HG02884 (cell line): ENCODE data around the gene TPD52L2.
"Not testable (repeated sequence)": the region's sequence is repeated elsewhere in the genome, so short reads cannot be mapped to it uniquely, and the experiment has no call there.

ENCODE experiments used
- ATAC-seq: cut with Tn5 transposase; IDR thresholded peaks from one replicate; pipeline ENCODE4 v1.9.1; 2021; ENCODE audit warnings: mild to moderate bottlenecking, moderate library complexity; ENCODE audit not compliant: unreplicated experiment

Gene TPD52L2

DNA sequence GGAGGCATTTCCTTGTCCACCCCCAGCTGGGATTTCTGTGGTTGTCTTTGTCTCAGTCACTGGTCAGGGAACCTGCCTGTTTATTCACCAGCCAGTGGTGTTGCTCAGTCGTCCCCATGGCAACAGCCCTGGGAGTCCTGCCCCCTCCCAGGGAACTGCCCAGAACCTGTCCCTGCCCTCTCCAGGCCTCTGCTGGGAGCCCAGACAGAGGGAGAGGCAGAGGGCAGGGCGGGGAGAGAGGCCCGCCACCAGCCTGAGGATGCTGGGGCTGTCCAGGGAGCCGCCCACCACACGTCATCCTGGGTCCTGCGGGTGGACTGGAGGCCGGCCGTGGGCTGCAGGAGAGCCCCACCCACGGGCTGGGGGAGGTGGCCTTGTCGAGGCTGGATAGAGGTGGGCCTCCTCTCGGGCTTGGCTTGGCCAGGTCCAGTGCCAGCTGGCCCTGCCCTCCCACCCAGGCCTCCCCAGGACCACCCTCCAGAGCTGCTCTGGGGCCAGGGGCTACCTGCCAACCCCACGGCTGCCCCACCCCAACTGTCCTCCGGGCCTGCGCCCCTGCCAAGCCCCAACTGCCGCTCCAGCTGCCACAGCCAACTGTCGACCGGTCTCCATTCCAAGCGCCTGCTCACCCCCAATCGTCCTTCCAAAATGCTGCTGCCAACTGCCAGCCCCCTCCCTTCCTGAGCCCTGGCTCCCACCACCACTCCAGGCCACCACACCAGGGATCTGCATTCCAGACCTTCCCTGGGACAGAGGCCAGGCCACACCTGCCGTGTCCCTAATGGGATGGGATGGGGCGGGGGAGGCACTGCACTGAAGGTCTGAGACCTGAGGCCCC lies 29.8 kb upstream of the TPD52L2 start:
- ATAC-seq: no peak

DNA sequence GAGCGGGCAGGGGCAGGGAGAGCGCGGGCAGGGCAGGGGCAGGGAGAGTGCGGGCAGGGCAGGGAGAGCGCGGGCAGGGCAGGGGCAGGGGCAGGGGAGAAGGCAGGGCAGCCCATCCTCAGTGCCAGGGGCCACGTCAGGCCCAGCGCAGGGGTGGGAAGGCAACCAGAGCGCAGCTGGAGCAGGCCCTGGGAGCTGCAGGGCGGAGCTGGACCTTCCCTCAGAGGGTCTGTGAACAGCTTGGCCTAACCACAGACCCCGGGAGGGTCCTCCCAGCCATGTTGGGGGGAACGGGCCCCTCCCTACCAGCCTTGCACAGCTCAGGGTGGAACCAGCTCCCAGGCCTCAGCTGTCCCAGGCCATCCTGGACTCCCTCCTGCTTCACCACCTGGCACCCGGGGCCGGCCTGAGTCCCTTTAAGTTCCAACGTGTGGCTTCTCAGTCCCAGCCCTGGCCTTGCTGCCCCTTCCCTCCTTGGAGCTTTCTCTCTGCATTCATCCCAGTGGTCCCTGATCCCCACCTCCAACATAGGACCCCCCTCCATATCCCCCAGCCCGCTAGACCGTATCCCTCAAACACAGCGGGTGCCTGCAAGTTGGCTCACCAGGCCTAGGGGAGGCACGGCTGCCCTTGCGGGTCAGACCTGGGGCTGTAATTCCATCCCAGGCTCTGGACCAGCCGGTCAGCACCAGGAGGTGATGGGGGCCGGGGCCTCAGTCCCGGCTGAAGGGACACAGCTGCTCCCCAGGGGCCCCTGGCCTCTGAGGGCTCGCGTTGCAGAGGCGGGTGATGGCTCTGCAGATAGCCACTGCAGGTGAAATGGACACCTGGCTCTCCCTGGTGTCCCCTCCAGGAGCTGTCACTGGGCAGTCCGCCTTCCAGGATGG lies 28.4 kb upstream of the TPD52L2 start:
- no peak for ATAC-seq

GRCh38 chr20:63837479-63837878 lies 27.6 kb upstream of the TPD52L2 start:
- no peak for ATAC-seq

GRCh38 chr20:63839620-63840019 lies 25.4 kb upstream of the TPD52L2 start:
- no peak for ATAC-seq

- no peak for ATAC-seq
Measured at GRCh38 chr20:63840405-63840828, 24.7 kb upstream of the TPD52L2 start.

GRCh38 chr20:63842258-63842657 lies 22.8 kb upstream of the TPD52L2 start:
- no peak for ATAC-seq

DNA sequence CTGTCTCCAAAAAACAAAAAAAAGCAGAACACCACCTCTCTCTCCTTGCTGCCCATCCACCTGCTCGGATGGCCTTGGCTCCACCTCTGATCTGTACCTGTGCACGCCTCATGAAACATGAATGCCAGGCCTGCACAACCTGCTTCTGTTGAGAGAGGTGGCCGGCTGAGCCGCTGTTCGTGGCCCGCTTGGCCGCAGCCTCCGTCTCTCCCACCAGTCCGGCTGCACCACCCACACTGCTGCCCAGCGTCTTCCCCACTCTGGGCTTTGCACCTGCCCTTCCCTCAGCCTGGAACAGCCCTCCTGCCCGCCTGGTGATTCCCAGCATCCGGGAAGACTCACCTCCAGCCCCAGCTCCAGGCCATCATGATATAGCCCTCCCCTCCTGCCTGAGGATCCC lies 21.8 kb upstream of the TPD52L2 start:
- no peak for ATAC-seq

DNA sequence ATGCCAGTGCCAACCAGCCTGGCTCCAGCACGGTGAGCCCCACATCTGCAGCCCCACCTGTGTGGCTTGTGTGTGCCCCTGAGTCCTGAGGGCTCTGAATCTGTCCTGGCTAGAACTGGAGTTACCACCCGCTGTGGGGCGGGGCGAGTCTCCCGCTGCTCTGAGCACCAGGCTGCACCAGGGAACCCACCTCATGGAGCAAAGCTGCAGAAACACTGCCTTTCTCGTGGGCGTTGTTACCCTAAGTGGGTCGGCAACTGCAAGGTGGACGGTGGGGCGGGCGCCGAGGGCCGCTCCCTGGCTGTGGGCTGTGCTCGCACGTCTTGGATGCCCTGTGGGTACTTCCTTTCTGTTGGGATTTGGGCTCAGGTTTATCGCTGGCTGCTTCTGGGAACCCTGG lies 21.3 kb upstream of the TPD52L2 start:
- ATAC-seq: no peak

DNA sequence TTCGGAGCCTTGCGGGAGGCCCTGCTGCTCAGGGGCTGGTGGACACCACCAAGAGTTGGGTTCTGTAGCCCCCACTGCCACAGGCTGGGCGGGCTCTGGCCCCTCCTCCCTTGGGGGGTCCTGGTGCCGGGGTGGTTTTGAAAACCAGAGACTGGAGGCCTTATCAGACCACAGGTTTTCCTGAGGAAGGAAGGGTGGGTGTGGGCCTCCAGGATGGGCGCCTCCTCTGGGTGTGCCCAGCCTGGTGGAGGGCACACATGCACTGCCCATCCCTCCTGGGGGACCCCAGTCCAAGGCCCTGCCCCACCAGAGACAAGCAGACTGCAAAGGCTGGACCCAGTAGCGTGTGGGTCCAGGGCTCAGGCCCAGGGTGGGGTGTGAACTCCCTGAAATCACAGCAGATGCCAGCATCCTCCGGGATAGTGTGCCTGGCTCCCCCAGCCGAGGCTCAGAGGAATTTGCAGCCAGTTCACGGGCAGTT lies 20.5 kb upstream of the TPD52L2 start:
- no peak for ATAC-seq

- no peak for ATAC-seq
Measured at GRCh38 chr20:63846128-63846771, 18.8 kb upstream of the TPD52L2 start.

DNA sequence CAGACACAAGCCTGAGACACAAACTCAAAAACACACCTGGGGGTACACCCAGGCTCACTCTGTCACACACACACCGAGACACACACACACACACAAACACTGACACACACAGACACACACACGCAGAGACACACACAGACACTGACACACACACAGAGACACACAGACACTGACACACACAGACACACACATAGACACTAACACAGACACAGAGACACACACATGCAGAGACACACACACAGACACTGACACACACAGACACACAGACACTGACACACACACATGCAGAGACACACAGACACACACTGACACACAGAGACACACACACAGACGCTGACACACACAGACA lies 18.2 kb upstream of the TPD52L2 start:
- no peak for ATAC-seq

DNA sequence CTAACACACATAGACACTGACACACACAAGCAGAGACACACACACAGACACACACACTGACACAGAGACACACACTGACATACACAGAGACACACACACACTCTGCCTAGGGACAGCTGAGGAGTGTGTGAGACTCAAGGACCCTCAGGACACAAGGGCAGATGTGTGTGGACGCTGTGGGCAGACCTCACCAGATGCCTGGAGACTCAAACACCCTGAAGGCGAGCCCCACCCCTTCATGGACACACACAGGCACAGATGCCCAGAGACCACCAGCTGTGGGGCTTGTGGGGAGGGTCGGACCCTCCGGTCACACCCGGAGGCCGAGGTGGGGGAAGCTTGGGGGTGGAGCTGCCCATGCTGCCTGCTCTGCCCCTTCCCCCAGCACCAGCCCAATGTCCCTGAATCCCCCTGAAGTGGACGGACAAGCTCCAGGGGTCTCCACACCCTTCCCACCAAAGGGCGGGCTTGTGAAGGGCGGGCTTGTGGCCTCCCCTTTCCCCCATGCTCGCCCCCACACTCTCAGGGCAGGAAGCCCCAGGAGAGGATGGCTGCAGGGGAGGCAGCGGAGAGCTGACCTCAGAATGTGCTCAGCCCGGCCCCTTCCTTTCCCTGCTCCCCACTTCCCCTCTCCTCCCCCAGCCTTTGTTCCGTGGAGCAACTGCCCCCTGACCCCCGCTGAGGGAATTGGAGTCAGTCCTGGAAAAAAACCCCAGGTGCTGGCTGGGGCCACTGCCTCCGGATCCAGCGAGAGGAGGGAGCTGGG lies 17.6 kb upstream of the TPD52L2 start:
- no peak for ATAC-seq

DNA sequence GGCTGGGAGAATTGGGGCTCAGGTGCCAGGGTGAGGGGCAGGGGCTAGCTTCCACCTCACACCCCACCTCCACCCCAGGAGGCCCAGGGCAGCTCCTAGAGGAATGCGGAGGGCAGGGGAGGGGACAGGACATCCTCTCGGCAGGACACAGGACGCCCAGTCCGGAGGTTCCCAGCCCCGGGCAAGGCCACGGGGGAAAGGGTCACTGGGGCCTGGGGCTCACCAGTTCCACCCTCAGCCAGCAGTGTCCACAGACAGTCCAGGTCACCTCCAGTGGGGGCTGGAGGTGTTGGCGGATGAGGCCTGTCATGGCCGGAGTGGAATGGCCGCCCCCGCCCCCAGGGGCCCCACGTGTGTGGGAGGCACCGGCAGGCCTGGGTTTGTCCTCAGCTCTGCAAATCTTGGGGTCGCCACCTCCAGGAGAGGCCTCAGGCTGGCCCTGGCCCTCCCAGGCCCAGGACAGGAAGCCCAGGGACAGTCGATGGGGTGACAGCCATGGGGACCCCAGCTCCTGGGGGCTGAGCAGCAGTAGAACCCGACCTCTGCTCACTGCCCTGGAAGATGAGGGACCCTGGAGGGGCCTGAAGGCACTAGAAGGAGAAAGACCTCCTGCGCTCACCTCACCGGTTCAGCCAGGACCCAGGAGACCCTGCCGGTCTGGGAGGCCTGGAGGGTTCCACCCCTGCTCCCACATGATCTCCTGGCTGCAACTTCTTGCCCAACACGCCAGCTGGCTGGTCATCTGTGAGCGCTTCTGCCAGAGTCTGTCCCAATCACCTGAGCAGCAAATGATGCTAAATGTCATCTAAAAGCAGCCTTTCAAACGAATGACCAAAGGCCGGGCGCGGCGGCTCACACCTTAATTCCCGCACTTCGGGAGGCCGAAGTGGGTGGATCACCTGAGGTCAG lies 16.8 kb upstream of the TPD52L2 start:
- no peak for ATAC-seq

- peak; percentile 72 for ATAC-seq
Measured at GRCh38 chr20:63850689-63851547, 14.2 kb upstream of the TPD52L2 start.

GRCh38 chr20:63851548-63851943 lies 13.5 kb upstream of the TPD52L2 start:
- ATAC-seq: not testable (repeated sequence)

GRCh38 chr20:63853733-63854068 lies 11.4 kb upstream of the TPD52L2 start:
- ATAC-seq: not testable (repeated sequence)

DNA sequence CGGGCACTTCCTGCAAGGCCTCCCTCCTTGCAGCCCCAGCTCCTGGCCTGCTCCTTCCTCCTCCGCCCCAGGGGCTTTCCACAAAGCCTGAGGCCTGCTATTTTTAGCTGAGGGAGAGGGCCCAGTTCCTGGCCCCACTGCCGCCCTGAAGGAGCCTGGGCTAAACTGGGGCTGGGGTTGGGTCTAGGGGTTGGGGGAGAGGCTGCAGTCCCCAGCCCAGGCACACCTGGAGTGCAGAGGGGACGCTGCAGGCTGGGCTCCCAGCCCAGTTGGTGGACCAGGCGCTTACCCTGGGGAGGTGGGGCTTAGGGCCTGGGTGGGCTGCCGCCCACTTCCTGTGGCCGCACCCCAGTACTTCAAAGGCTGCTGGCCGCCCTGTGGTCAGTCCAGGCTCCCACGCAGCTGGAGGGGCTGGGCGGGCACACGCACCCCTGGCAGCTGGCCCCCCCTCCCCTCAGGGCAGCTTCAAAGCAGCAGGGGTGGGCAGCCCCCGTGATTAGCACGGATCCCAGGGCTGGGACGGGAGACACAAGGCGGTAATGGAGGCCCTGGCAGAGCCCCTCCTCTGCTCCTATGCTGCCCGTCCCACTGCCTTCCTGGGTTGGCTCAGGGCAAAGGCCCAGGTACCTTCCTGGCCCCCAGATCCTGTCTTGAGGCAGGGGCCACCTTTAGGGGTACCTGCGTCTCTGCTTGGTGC lies 10.9 kb upstream of the TPD52L2 start:
- no peak for ATAC-seq

DNA sequence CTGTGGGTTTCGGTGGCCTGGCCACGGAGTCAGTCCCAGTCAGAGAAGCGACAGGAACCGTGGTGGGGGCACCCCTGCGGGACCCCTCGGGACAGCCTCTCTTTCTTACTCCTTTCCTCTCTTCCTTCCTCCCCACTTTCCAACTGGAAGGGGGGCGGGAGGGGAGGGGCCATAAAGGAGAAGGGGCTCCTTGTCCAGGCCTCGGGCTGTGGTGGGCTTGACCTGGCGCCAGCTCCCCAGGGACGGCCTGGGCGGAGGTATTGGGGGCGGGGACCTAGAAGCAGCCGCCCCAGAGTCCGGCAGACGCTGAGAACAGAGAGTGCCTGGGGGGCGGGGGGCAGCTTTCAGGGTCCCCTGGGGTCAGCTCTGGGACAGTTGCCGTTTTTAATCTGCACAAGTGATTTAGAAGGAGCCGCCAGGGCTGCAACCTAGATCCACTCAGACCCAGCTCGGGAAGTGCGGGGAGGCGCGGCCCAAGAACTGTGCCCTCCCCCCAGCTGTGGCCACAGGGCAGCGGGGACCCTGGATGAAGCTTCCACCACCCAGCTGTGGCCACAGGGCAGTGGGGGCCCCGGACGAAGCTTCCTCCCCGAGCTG lies 10.2 kb upstream of the TPD52L2 start:
- ATAC-seq: no peak
